ENCODE results near the gene LIPC. TPM values are rescaled to one million over a fixed set of nuclear protein-coding genes. Genes with fewer than 3 reads are reported as not detected.

The LIPC gene
- total RNA-seq, 1 donor from 2014 or later, result 0.64 TPM

- intact Hi-C loops (cut with DNase I), result no loop called here
- no peaks in the 10 kb centered on the region for H3K9me3 ChIP-seq
- no peaks in the 10 kb centered on the region for H3K27me3 ChIP-seq
- peaks cover 10% of the 10 kb centered on the region for H3K4me1 ChIP-seq
- ATAC-seq, result peak; percentile 65
- no peak overlapping the region for H3K27ac ChIP-seq
- no peaks in the 10 kb centered on the region for H3K36me3 ChIP-seq
- no peak overlapping the region for H3K4me3 ChIP-seq
- TF ChIP-seq CTCF (IDR thresholded peaks at IDR 0.05), result no peak
- DNase-seq, result peak; percentile 62
Measured at GRCh38 chr15:58546635-58547627, 115.1 kb downstream of the LIPC start.

GRCh38 chr15:58547628-58548307, 116.0 kb downstream of the LIPC start:
- Histone ChIP-seq H3K4me3 (no peak overlapping the region), H3K4me1 (peaks cover 14% of the 10 kb centered on the region), H3K27ac (no peak overlapping the region), H3K36me3 (no peaks in the 10 kb centered on the region), H3K27me3 (no peaks in the 10 kb centered on the region), H3K9me3 (no peaks in the 10 kb centered on the region)
- TF ChIP-seq CTCF (IDR thresholded peaks at IDR 0.05), result no peak
- intact Hi-C loops (cut with DNase I), result no loop called here
- ATAC-seq (no peak), DNase-seq (no peak)

- peak; percentile 39 for DNase-seq
- Histone ChIP-seq H3K4me3 (no peak overlapping the region), H3K27ac (no peak overlapping the region)
Measured at GRCh38 chr15:58548308-58549012, 116.7 kb downstream of the LIPC start.

GRCh38 chr15:58549013-58549784, 117.4 kb downstream of the LIPC start:
- H3K4me3 ChIP-seq, result no peak overlapping the region
- no peak for ATAC-seq
- H3K27ac ChIP-seq, result no peak overlapping the region
- no peak for TF ChIP-seq CTCF (IDR thresholded peaks at IDR 0.05)
- intact Hi-C loops (cut with DNase I), result no loop called here
- no peak for DNase-seq
- no peaks in the 10 kb centered on the region for H3K36me3 ChIP-seq
- no peaks in the 10 kb centered on the region for H3K9me3 ChIP-seq
- peaks cover 14% of the 10 kb centered on the region for H3K4me1 ChIP-seq
- H3K27me3 ChIP-seq, result no peaks in the 10 kb centered on the region

More at GRCh38 chr15:58548308-58549012, 116.7 kb downstream of the LIPC start:
- H3K27me3 ChIP-seq, result no peaks in the 10 kb centered on the region
- no peaks in the 10 kb centered on the region for H3K9me3 ChIP-seq
- intact Hi-C loops (cut with DNase I), result no loop called here
- ATAC-seq, result no peak
- peaks cover 14% of the 10 kb centered on the region for H3K4me1 ChIP-seq
- no peak for TF ChIP-seq CTCF (IDR thresholded peaks at IDR 0.05)
- no peaks in the 10 kb centered on the region for H3K36me3 ChIP-seq

GRCh38 chr15:58549785-58550074, 117.9 kb downstream of the LIPC start:
- DNase-seq, result no peak
- no peaks in the 10 kb centered on the region for H3K9me3 ChIP-seq
- TF ChIP-seq CTCF (IDR thresholded peaks at IDR 0.05), result no peak
- no peaks in the 10 kb centered on the region for H3K36me3 ChIP-seq
- no peaks in the 10 kb centered on the region for H3K27me3 ChIP-seq
- H3K27ac ChIP-seq, result no peak overlapping the region
- ATAC-seq, result no peak
- peaks cover 14% of the 10 kb centered on the region for H3K4me1 ChIP-seq
- intact Hi-C loops (cut with DNase I), result no loop called here
- H3K4me3 ChIP-seq, result no peak overlapping the region

Measured in upper lobe of right lung (tissue), 1 donor.